Fibroblast of the conjunctiva (primary cell): ENCODE results near the gene GPR83.
"Not testable (repeated sequence)": the region's sequence is repeated elsewhere in the genome, so short reads cannot be mapped to it uniquely, and the experiment has no call there.

Experiments
- DNase-seq: peaks from one replicate; pipeline ENCODE4 v3.0.0-alpha.2; 2010; ENCODE audit warnings: low read depth

Gene GPR83

GRCh38 chr11:94400839-94401772 is at the start of gene GPR83:
GPR83 (minus strand) TSS chr11:94401419; CDS start chr11:94401247, 172 bp downstream.
- no peak for DNase-seq

- DNase-seq: no peak
Measured at GRCh38 chr11:94450048-94450447, 48.8 kb upstream of the GPR83 start.

GRCh38 chr11:94449437-94449836 is 48.2 kb upstream of the GPR83 start:
- peak; percentile 21 for DNase-seq

GRCh38 chr11:94449029-94449428 is 47.8 kb upstream of the GPR83 start:
- no peak for DNase-seq

- no peak for DNase-seq
Measured at GRCh38 chr11:94447149-94447548, 45.9 kb upstream of the GPR83 start.

GRCh38 chr11:94445641-94446040 is 44.4 kb upstream of the GPR83 start:
- no peak for DNase-seq

GRCh38 chr11:94433049-94433448 is 31.8 kb upstream of the GPR83 start:
- no peak for DNase-seq

- DNase-seq: no peak
Measured at GRCh38 chr11:94424662-94425061, 23.4 kb upstream of the GPR83 start.

- DNase-seq: no peak
Measured at GRCh38 chr11:94424011-94424410, 22.8 kb upstream of the GPR83 start.

- DNase-seq: no peak
Measured at GRCh38 chr11:94423507-94423906, 22.3 kb upstream of the GPR83 start.

GRCh38 chr11:94418123-94418765 is 17.0 kb upstream of the GPR83 start:
- DNase-seq: no peak

- peak; percentile 41 for DNase-seq
Measured at GRCh38 chr11:94417386-94417987, 16.3 kb upstream of the GPR83 start.

- no peak for DNase-seq
Measured at GRCh38 chr11:94405062-94405833, 4.0 kb upstream of the GPR83 start.

- DNase-seq: no peak
Measured at GRCh38 chr11:94402355-94402754, 1.1 kb upstream of the GPR83 start.

GRCh38 chr11:94401773-94402265 is 600 bp upstream of the GPR83 start:
- no peak for DNase-seq

GRCh38 chr11:94400457-94400838 is 771 bp downstream of the GPR83 start:
- DNase-seq: no peak

GRCh38 chr11:94400050-94400449 is 1.2 kb downstream of the GPR83 start:
- DNase-seq: no peak

GRCh38 chr11:94398101-94398500 is 3.1 kb downstream of the GPR83 start:
- DNase-seq: no peak

GRCh38 chr11:94396282-94396681 is 4.9 kb downstream of the GPR83 start:
- no peak for DNase-seq

GRCh38 chr11:94391937-94392336 is 9.3 kb downstream of the GPR83 start:
- DNase-seq: not testable (repeated sequence)

- no peak for DNase-seq
Measured at GRCh38 chr11:94379613-94380012, 21.6 kb downstream of the GPR83 start.

GRCh38 chr11:94376841-94377240 is 24.4 kb downstream of the GPR83 start:
- DNase-seq: no peak
